WERI-Rb-1 (cell line): ENCODE results near the gene CNBP.

Experiments used
- DNase-seq: peaks from one replicate; pipeline ENCODE4 v3.0.0-alpha.2; 2020
- H3K27ac ChIP-seq: fragments of 250-450 bp; sonication (Bioruptor Pico); 2 replicates; pipeline ENCODE4 v1.5.1; 2020; ENCODE audit warnings: mild to moderate bottlenecking, moderate library complexity
- H3K27me3 ChIP-seq: fragments of 250-450 bp; sonication (Bioruptor Pico); 2 replicates; pipeline ENCODE4 v1.5.1; 2021; ENCODE audit warnings: mild to moderate bottlenecking, low read depth, moderate library complexity; ENCODE audit not compliant: insufficient read depth, severe bottlenecking
- H3K36me3 ChIP-seq: fragments of 250-450 bp; sonication (Bioruptor Pico); 2 replicates; pipeline ENCODE4 v1.5.1; 2020; ENCODE audit warnings: mild to moderate bottlenecking, moderate library complexity
- H3K4me3 ChIP-seq: 2 replicates; pipeline ENCODE4 v1.5.1; 2011; ENCODE audit warnings: low read depth, mild to moderate bottlenecking, control low read depth, low read length
- H3K9me3 ChIP-seq: fragments of 250-450 bp; sonication (Bioruptor Pico); 2 replicates; pipeline ENCODE4 v1.5.1; 2021; ENCODE audit warnings: mild to moderate bottlenecking, moderate library complexity; ENCODE audit not compliant: severe bottlenecking
- CTCF ChIP-seq: IDR thresholded peaks from 2 replicates; pipeline ENCODE4 v1.5.1; 2011; ENCODE audit warnings: low read depth, mild to moderate bottlenecking, control low read depth, inconsistent platforms, low read length

CNBP gene

GRCh38 chr3:129131465-129132088 lies 52.1 kb downstream of the CNBP start:
- no peak for TF ChIP-seq CTCF
- Histone ChIP-seq H3K4me3 (no peak overlapping the region), H3K27me3 (no peaks in the 10 kb centered on the region), H3K27ac (no peak overlapping the region), H3K9me3 (no peaks in the 10 kb centered on the region), H3K36me3 (peaks cover 62% of the 10 kb centered on the region)
- no peak for DNase-seq

GRCh38 chr3:129130291-129130813 lies 53.3 kb downstream of the CNBP start:
- no peak overlapping the region for H3K27ac ChIP-seq
- DNase-seq, result no peak
- no peaks in the 10 kb centered on the region for H3K9me3 ChIP-seq
- peaks cover 61% of the 10 kb centered on the region for H3K36me3 ChIP-seq
- H3K27me3 ChIP-seq, result no peaks in the 10 kb centered on the region
- TF ChIP-seq CTCF, result no peak
- H3K4me3 ChIP-seq, result no peak overlapping the region

- no peak for DNase-seq
- Histone ChIP-seq H3K36me3 (peaks cover 43% of the 10 kb centered on the region), H3K27ac (no peak overlapping the region), H3K9me3 (no peaks in the 10 kb centered on the region), H3K4me3 (no peak overlapping the region), H3K27me3 (no peaks in the 10 kb centered on the region)
- TF ChIP-seq CTCF, result no peak
Observed at GRCh38 chr3:129128357-129129155, 55.1 kb downstream of the CNBP start.

GRCh38 chr3:129126726-129127280 lies 56.9 kb downstream of the CNBP start:
- no peak overlapping the region for H3K27ac ChIP-seq
- no peak for DNase-seq
- H3K36me3 ChIP-seq, result peaks cover 26% of the 10 kb centered on the region
- no peaks in the 10 kb centered on the region for H3K27me3 ChIP-seq
- no peak for TF ChIP-seq CTCF
- no peaks in the 10 kb centered on the region for H3K9me3 ChIP-seq
- no peak overlapping the region for H3K4me3 ChIP-seq

GRCh38 chr3:129123314-129124060 lies 60.2 kb downstream of the CNBP start:
- Histone ChIP-seq H3K4me3 (no peak overlapping the region), H3K9me3 (no peaks in the 10 kb centered on the region), H3K36me3 (no peaks in the 10 kb centered on the region; the same call in 1 of the 2 replicates), H3K27ac (no peak overlapping the region), H3K27me3 (no peaks in the 10 kb centered on the region)
- no peak for TF ChIP-seq CTCF
- no peak for DNase-seq
